PC-9 (cell line): ENCODE data around the gene RICTOR.

ENCODE experiments used
- EZH2 ChIP-seq: fragments of 200-600 bp; sonication (generic); IDR thresholded peaks from 2 replicates; pipeline ENCODE4 v1.8.0; 2017; ENCODE audit warnings: antibody characterized with exemption, low read depth
- TF ChIP-seq, protein P1 (sequence below): fragments of 200-600 bp; sonication (generic); conservative IDR thresholded peaks from 2 replicates; pipeline ENCODE4 v1.6.1; 2017; ENCODE audit warnings: mixed run types, antibody characterized with exemption, mild to moderate bottlenecking, moderate library complexity

- TF ChIP-seq, protein P1, sequence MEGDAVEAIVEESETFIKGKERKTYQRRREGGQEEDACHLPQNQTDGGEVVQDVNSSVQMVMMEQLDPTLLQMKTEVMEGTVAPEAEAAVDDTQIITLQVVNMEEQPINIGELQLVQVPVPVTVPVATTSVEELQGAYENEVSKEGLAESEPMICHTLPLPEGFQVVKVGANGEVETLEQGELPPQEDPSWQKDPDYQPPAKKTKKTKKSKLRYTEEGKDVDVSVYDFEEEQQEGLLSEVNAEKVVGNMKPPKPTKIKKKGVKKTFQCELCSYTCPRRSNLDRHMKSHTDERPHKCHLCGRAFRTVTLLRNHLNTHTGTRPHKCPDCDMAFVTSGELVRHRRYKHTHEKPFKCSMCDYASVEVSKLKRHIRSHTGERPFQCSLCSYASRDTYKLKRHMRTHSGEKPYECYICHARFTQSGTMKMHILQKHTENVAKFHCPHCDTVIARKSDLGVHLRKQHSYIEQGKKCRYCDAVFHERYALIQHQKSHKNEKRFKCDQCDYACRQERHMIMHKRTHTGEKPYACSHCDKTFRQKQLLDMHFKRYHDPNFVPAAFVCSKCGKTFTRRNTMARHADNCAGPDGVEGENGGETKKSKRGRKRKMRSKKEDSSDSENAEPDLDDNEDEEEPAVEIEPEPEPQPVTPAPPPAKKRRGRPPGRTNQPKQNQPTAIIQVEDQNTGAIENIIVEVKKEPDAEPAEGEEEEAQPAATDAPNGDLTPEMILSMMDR = no peak
- TF ChIP-seq EZH2 = no peak
Observed at GRCh38 chr5:39064450-39064849, 9.7 kb downstream of the RICTOR start.
